MM.1S (cell line): ENCODE measurements around the gene HINT2.

Experiments used
- DNase-seq: peaks from one replicate; pipeline ENCODE4 v3.0.0-alpha.2; 2015
- H2AFZ ChIP-seq: fragments of 300-600 bp; sonication (generic); 2 replicates; pipeline ENCODE4 v1.6.0; 2016; ENCODE audit warnings: antibody characterized with exemption, low read length
- H3F3A ChIP-seq: fragments of 300-600 bp; sonication (generic); 2 replicates; pipeline ENCODE4 v1.6.1; 2016; ENCODE audit warnings: mild to moderate bottlenecking, antibody characterized with exemption, low read length, moderate library complexity, mixed read lengths; ENCODE audit not compliant: insufficient read depth
- H3K27ac ChIP-seq: fragments of 300-600 bp; sonication (generic); 2 replicates; pipeline ENCODE4 v1.5.1; 2016; ENCODE audit warnings: mild to moderate bottlenecking, low read length
- H3K27me3 ChIP-seq: fragments of 300-600 bp; sonication (generic); replicated peaks from 2 replicates; pipeline ENCODE4 v1.6.0; 2016; ENCODE audit warnings: low read length; ENCODE audit not compliant: insufficient read depth
- H3K36me3 ChIP-seq: fragments of 300-600 bp; sonication (generic); replicated peaks from 2 replicates; pipeline ENCODE4 v1.6.1; 2016; ENCODE audit warnings: mild to moderate bottlenecking, low read length, mixed read lengths; ENCODE audit not compliant: insufficient read depth
- H3K4me1 ChIP-seq: fragments of 300-600 bp; sonication (generic); 2 replicates; pipeline ENCODE4 v1.6.1; 2016; ENCODE audit warnings: low read length, mixed read lengths
- H3K4me2 ChIP-seq: fragments of 300-600 bp; sonication (generic); 2 replicates; pipeline ENCODE4 v1.6.0; 2016; ENCODE audit warnings: low read depth, low read length
- H3K4me3 ChIP-seq: fragments of 300-600 bp; sonication (generic); 2 replicates; pipeline ENCODE4 v1.5.1; 2016; ENCODE audit warnings: low read length, mixed read lengths
- H3K79me2 ChIP-seq: fragments of 300-600 bp; sonication (generic); 2 replicates; pipeline ENCODE4 v1.6.1; 2016; ENCODE audit warnings: mixed run types, low read length, mixed read lengths
- H3K9ac ChIP-seq: fragments of 300-600 bp; sonication (generic); 2 replicates; pipeline ENCODE4 v1.6.1; 2016; ENCODE audit warnings: low read length, mixed read lengths
- H3K9me2 ChIP-seq: fragments of 300-600 bp; sonication (generic); replicated peaks from 2 replicates; pipeline ENCODE4 v1.6.1; 2016; ENCODE audit warnings: mild to moderate bottlenecking, low read length, mixed read lengths; ENCODE audit not compliant: insufficient read depth
- H3K9me3 ChIP-seq: fragments of 300-600 bp; sonication (generic); replicated peaks from 2 replicates; pipeline ENCODE4 v1.6.1; 2016; ENCODE audit warnings: mild to moderate bottlenecking, low read length, mixed read lengths; ENCODE audit not compliant: insufficient read depth
- H4K20me1 ChIP-seq: fragments of 300-600 bp; sonication (generic); 2 replicates; pipeline ENCODE4 v1.6.1; 2016; ENCODE audit warnings: mild to moderate bottlenecking, low read length, moderate library complexity, mixed read lengths; ENCODE audit not compliant: insufficient read depth
- CTCF ChIP-seq: fragments of 300-600 bp; sonication (generic); IDR thresholded peaks from 2 replicates; pipeline ENCODE4 v1.5.1; 2016; ENCODE audit warnings: antibody characterized with exemption, low read length, mixed read lengths
- EZH2 ChIP-seq: fragments of 300-600 bp; sonication (generic); optimal IDR thresholded peaks from 2 replicates; pipeline ENCODE3; 2017; ENCODE audit warnings: low read depth, mild to moderate bottlenecking, antibody characterized with exemption, low read length, mixed read lengths
- EZH2phosphoT487 ChIP-seq: fragments of 300-600 bp; sonication (generic); IDR thresholded peaks from 2 replicates; pipeline ENCODE4 v1.6.1; 2018; ENCODE audit warnings: antibody characterized with exemption, low read length

The HINT2 gene

GRCh38 chr9:35861161-35861897, 46.5 kb upstream of the HINT2 start:
- TF ChIP-seq EZH2phosphoT487, result no peak
- no peak for TF ChIP-seq CTCF
- no peak for TF ChIP-seq EZH2
- no peaks in the 10 kb centered on the region for H3K36me3 ChIP-seq
- no peaks in the 10 kb centered on the region for H3K4me1 ChIP-seq
- H3K79me2 ChIP-seq, result no peaks in the 10 kb centered on the region
- no peaks in the 10 kb centered on the region for H4K20me1 ChIP-seq
- H3K9me3 ChIP-seq, result no peaks in the 10 kb centered on the region
- H3K4me2 ChIP-seq, result no peak overlapping the region
- DNase-seq, result no peak
- H3K9ac ChIP-seq, result no peak overlapping the region
- no peak overlapping the region for H3K4me3 ChIP-seq
- H3K27me3 ChIP-seq, result no peaks in the 10 kb centered on the region
- H2AFZ ChIP-seq, result no peak overlapping the region
- H3K27ac ChIP-seq, result no peak overlapping the region
- H3F3A ChIP-seq, result no peaks in the 10 kb centered on the region
- H3K9me2 ChIP-seq, result no peaks in the 10 kb centered on the region

- H3K9me3 ChIP-seq, result no peaks in the 10 kb centered on the region
- no peaks in the 10 kb centered on the region for H3K36me3 ChIP-seq
- no peak overlapping the region for H2AFZ ChIP-seq
- no peak overlapping the region for H3K4me3 ChIP-seq
- TF ChIP-seq EZH2phosphoT487, result no peak
- H3K9me2 ChIP-seq, result no peaks in the 10 kb centered on the region
- H3K79me2 ChIP-seq, result no peaks in the 10 kb centered on the region
- no peak overlapping the region for H3K4me2 ChIP-seq
- H3K27me3 ChIP-seq, result no peaks in the 10 kb centered on the region
- H3K27ac ChIP-seq, result no peak overlapping the region
- no peaks in the 10 kb centered on the region for H3F3A ChIP-seq
- H4K20me1 ChIP-seq, result no peaks in the 10 kb centered on the region
- no peaks in the 10 kb centered on the region for H3K4me1 ChIP-seq
- DNase-seq, result no peak
- H3K9ac ChIP-seq, result no peak overlapping the region
Observed at GRCh38 chr9:35859990-35860339, 45.1 kb upstream of the HINT2 start.

GRCh38 chr9:35859310-35859989, 44.6 kb upstream of the HINT2 start:
- Histone ChIP-seq H3K36me3 (no peaks in the 10 kb centered on the region), H3F3A (no peaks in the 10 kb centered on the region), H2AFZ (no peak overlapping the region), H4K20me1 (no peaks in the 10 kb centered on the region), H3K4me1 (no peaks in the 10 kb centered on the region), H3K27ac (no peak overlapping the region), H3K9me2 (no peaks in the 10 kb centered on the region), H3K9me3 (no peaks in the 10 kb centered on the region), H3K4me3 (no peak overlapping the region), H3K4me2 (no peak overlapping the region), H3K79me2 (no peaks in the 10 kb centered on the region), H3K27me3 (no peaks in the 10 kb centered on the region), H3K9ac (no peak overlapping the region)
- DNase-seq, result peak; percentile 7
- TF ChIP-seq EZH2 (no peak), CTCF (no peak), EZH2phosphoT487 (no peak)

GRCh38 chr9:35858458-35858857, 43.6 kb upstream of the HINT2 start:
- no peak for DNase-seq
- H3K36me3 ChIP-seq, result no peaks in the 10 kb centered on the region
- TF ChIP-seq CTCF (no peak), EZH2phosphoT487 (no peak), EZH2 (no peak)

More at GRCh38 chr9:35858458-35858857, 43.6 kb upstream of the HINT2 start:
- H4K20me1 ChIP-seq, result no peaks in the 10 kb centered on the region
- H3K9ac ChIP-seq, result no peak overlapping the region
- H3K4me1 ChIP-seq, result no peaks in the 10 kb centered on the region
- H3K27me3 ChIP-seq, result no peaks in the 10 kb centered on the region
- H3K27ac ChIP-seq, result no peak overlapping the region
- H3K9me3 ChIP-seq, result no peaks in the 10 kb centered on the region
- no peak overlapping the region for H2AFZ ChIP-seq
- no peak overlapping the region for H3K4me2 ChIP-seq
- no peaks in the 10 kb centered on the region for H3K79me2 ChIP-seq
- H3F3A ChIP-seq, result no peaks in the 10 kb centered on the region
- H3K9me2 ChIP-seq, result no peaks in the 10 kb centered on the region
- H3K4me3 ChIP-seq, result no peak overlapping the region
